B cell (primary cell): ENCODE data around the gene ST8SIA2.

Experiments used
- EZH2 ChIP-seq: IDR thresholded peaks from 2 replicates; pipeline ENCODE4 v1.6.1; 2012; ENCODE audit warnings: borderline replicate concordance, low read depth, mild to moderate bottlenecking, moderate library complexity, low read length; ENCODE audit not compliant: insufficient read depth, poor library complexity, severe bottlenecking
- TF ChIP-seq, protein P1 (sequence below): fragments of 200-600 bp; IDR thresholded peaks from one replicate; pipeline ENCODE4 v1.8.0; 2022; ENCODE audit warnings: antibody characterized with exemption, mild to moderate bottlenecking

GRCh38 chr15:92402751-92403150, 9.1 kb downstream of the ST8SIA2 start:
- TF ChIP-seq, protein P1, sequence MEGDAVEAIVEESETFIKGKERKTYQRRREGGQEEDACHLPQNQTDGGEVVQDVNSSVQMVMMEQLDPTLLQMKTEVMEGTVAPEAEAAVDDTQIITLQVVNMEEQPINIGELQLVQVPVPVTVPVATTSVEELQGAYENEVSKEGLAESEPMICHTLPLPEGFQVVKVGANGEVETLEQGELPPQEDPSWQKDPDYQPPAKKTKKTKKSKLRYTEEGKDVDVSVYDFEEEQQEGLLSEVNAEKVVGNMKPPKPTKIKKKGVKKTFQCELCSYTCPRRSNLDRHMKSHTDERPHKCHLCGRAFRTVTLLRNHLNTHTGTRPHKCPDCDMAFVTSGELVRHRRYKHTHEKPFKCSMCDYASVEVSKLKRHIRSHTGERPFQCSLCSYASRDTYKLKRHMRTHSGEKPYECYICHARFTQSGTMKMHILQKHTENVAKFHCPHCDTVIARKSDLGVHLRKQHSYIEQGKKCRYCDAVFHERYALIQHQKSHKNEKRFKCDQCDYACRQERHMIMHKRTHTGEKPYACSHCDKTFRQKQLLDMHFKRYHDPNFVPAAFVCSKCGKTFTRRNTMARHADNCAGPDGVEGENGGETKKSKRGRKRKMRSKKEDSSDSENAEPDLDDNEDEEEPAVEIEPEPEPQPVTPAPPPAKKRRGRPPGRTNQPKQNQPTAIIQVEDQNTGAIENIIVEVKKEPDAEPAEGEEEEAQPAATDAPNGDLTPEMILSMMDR, result no peak
- no peak for TF ChIP-seq EZH2
